NB4 (cell line): Measurements from ENCODE around the gene BRD4.

Experiments used
- CTCF ChIP-seq: IDR thresholded peaks from one replicate; pipeline ENCODE4 v1.5.1; 2012; ENCODE audit warnings: low read depth, low read length
- MYC ChIP-seq: IDR thresholded peaks from 2 replicates; pipeline ENCODE4 v1.6.1; 2011; ENCODE audit warnings: low read depth, low read length

GRCh38 chr19:15303105-15303780 lies 29.1 kb downstream of the BRD4 start:
- TF ChIP-seq CTCF (no peak), MYC (no peak)
